HT1080 (cell line): ENCODE results near the gene RAPGEF6. TPM values are rescaled to one million over a fixed set of nuclear protein-coding genes. Genes with fewer than 3 reads are reported as not detected.

Source experiments
- DNase-seq: peaks from one replicate; pipeline ENCODE4 v3.0.0-alpha.2; 2015; ENCODE audit warnings: low read depth
- total RNA-seq: library from RNA; depleted of rRNA; stranded (reverse); fragments of >200 nt; shearing (Covaris generic); gene quantifications from 2 replicates; pipeline ENCODE4 v1.2.3, GENCODE V29; 2014

Gene RAPGEF6
- total RNA-seq, 1 experiment from 2014 or later = 10.0 TPM

- no peak for DNase-seq
Measured at GRCh38 chr5:131548176-131548575, 86.9 kb downstream of the RAPGEF6 start.

DNA sequence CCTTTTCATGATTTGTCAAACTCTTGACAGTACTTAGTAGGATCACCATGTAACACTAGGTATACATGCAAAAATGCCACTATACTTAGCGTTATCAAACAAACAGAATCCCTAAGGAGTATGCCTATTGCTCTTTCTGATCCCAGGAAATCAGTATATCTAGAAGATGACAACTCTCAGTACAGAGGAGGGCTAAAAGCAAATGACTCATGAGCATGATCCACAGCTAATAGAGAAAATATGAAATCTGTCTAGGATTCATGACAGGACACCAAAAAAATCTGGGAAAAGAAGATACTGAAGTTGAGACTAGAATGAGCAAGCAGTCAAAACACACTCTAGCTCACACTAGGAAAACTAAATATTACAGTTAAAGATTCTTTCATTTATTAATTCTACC lies 89.2 kb downstream of the RAPGEF6 start:
- DNase-seq = peak; percentile 52

DNA sequence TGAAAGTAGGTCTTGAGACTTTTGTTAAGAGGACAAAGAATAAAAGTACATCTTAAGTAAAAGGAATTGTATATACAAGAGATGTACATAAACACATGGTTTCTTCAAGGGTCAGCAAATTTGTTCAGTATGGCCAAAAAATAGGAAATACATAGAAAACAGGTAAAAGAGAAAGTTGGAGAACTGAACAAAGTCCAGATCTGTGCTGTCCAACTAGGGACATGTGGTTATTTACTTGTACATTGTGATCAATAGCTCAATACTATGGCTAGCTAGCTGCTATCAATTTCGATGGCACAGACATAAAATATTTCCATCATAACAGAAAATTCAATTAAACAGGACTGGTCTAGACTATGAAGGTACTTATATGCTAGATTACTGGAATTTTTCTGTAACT lies 92.3 kb downstream of the RAPGEF6 start:
- DNase-seq = no peak

DNA sequence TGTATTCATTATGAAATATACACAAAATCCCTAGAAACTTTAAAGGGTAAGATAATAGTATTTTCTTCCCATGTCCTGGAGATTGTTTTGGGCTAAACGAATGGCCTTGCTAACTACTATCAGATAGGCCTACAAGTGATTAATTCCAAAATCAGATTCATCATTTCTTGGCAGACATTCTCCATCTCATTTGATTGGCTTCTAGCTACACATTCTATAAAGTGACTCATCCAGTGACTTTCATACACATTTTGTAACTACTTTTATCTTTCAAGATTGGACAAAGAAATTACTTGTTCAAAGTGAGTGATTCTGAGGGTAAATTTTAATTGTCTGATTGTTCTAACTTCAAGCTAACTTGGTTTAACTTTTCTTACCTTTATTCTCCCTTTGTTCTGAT lies 93.3 kb downstream of the RAPGEF6 start:
- peak; percentile 34 for DNase-seq

GRCh38 chr5:131541071-131541470 lies 94.0 kb downstream of the RAPGEF6 start:
- peak; percentile 18 for DNase-seq

DNA sequence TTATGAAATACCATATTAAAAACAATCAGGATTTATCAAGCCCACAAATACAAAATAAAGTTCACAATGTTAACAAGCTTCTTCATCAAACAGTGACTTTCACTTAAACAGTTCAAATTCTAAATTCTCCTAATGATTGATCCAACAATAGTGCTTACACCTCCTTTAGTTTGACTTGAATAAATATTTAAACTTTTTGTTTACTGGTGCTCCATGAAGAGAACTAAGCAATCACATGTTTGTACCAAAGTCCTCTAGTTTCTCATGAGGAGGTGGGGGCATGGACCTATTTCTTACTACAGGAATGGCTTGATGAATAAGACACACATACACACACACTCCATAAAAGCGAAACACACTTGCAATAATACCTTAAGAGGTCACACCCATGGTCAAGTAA lies 95.8 kb downstream of the RAPGEF6 start:
- DNase-seq = no peak

DNA sequence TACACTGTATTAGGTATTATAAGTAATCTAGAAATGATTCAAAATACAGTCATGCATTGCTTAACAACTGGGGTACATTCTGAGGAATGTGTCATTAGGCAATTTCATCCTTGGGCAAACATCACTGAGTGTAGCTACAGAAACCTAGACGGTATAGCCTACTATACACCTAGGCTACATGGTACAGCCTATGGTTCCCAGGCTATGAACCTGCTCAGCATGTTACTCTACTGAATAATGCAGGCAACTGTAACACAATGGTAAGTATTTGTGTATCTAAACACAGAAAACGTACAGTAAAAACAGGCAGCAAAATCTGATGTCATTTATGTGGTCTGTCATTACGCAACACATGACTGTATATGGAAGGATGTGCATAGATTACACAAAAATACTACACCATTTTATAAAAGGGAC lies 96.8 kb downstream of the RAPGEF6 start:
- DNase-seq = peak; percentile 64

DNA sequence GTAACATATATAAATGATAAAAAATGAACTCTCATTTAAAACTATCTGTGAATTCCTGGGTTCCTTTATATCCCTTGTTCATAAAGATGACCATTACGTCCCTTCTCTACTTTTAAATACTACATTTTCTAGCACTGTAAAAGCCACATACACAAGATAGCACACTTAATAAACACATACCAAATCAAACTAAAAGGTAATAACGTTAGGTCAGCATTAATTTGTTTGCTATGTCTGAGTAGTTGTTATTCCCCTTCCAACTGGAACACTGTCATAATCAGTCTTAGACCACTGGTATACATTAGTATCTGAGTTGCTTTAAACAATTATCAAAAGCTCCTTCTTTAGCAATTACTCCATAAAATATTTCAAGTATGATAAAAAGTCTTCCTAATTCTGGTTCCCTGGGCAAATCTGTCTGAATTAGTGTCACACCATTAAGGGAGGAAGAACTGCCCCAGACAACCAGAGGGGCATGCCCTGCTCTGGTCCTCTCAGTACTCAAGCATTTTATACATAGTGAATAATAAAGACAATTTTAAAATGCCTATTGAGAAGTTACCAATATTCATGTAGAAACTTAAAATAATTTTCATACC lies 98.1 kb downstream of the RAPGEF6 start:
- no peak for DNase-seq

GRCh38 chr5:131536211-131536826 lies 98.7 kb downstream of the RAPGEF6 start:
- peak; percentile 21 for DNase-seq

DNA sequence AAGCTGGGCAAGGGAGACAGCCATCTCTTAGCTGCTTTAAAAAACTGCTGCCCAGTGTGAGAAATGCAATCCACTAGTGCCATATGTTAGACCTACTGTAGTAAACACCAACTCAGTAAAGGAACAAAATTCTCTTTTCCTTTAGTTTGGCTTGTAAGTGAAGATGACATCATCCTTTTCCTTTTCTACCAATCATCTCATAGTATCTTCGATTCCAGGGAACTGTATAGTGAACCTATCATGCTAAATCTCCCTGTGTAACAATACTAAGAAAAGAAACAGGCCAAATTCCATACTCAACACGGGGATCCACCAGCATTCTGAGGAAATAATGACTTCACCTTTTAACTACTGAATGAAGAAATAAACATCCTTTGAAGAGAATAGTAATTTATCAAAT lies 100.1 kb downstream of the RAPGEF6 start:
- no peak for DNase-seq

DNA sequence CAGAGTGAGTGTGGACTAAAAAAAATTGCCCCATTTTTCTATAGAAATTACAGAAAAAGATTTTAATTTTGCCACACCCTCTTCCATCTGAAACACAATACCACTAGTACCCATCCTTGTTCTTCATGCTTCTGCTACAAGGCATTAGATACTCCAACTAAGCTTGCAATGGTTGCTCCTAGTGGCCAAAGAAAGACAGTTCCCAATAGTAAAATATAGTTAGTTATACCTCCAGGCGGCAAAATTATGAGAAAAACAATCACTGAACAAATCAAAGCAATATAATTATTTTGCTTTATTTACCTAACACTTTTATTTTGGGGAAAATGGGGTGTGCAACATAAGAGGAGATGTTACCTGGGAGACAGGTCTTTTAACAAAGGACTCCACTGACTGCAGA lies 101.2 kb downstream of the RAPGEF6 start:
- DNase-seq = no peak

DNA sequence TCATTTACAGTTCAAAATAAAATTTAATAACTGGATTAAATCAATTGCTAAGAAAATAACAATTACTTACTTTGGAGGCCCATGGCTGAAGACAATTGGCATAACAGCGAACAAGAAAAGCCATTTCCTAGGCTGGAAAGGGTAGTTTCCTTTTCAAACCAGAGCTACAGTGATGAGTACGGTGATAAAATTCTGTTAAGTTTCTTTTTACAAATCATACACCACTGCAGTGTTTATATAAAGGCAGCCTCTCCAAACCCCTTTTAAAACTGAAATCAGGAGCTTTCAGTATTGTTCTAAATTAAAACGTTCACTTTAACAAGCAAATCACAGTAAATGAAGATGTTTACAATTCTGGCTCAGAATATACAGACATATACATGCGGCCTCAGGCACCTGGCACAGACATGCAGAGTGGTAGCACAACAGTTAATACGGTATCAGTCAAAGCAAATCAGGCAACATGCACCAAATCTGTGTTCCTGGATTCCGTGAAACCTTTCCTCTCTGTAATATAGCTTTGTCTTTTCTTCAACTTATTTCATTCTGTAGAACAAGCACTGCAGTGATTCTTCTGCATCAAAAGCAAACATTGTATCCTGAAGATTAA lies 102.9 kb downstream of the RAPGEF6 start:
- DNase-seq = no peak

GRCh38 chr5:131530706-131531331 lies 104.2 kb downstream of the RAPGEF6 start:
- DNase-seq = no peak

DNA sequence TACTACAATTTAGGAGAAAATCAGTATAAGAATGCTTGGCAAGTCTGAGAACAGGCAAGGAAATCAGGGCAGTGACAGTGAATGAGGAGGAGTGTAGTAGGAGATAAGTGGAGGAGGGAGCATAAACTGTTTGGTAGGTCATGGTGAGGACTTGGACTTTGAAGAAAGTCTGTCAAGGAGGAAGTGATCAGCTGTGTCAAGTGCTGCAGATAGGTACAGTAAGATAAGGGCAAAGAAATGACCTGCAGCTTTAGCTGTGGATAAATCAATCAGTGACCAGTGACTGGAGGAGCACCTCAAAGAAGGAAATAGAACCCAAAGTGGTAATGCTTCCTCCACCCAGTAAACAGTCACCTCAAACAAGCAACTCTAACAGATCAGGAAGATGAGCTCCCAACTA lies 106.3 kb downstream of the RAPGEF6 start:
- no peak for DNase-seq

- DNase-seq = no peak
Measured at GRCh38 chr5:131525805-131526204, 109.2 kb downstream of the RAPGEF6 start.

DNA sequence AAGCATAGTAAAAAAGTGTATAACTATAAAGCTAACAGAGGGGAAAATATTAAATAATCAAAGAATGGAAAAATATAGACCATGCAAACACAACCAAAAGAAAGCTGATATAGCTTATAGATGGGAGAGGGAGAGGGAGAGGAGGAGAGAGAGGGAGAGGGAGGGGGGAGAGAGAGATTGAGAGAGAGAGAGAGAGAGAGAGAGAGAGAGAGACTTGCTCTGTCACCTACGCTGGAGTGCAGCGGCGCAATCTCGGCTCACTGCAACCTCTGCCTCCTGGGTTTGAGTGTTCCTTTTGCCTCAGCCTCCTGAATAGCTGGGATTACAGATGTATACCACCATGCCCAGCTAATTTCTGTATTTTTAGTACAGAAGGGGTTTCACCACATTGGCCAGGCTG lies 110.6 kb downstream of the RAPGEF6 start:
- DNase-seq = no peak

GRCh38 chr5:131523500-131524185 lies 111.4 kb downstream of the RAPGEF6 start:
- DNase-seq = no peak

GRCh38 chr5:131521252-131521651 lies 113.8 kb downstream of the RAPGEF6 start:
- DNase-seq = peak; percentile 42

DNA sequence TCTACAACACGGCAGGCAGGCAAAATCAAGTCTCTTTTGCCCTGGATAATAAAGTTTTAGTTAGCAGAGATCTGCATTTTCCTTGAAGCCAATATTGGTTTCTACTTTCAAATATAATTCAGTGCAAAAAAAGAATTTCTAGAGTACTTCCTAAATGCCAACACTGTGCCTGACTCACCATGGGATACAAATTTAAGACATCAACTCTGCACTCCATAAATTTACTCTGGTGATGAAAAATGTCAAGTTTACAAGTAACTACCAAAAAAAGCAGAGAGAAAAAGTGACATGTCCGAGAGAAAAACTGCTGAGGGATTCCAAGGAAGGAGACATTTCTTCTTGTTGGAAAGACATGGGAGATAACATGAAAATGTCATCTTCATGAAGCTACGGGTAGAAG lies 119.7 kb downstream of the RAPGEF6 start:
- DNase-seq = no peak

DNA sequence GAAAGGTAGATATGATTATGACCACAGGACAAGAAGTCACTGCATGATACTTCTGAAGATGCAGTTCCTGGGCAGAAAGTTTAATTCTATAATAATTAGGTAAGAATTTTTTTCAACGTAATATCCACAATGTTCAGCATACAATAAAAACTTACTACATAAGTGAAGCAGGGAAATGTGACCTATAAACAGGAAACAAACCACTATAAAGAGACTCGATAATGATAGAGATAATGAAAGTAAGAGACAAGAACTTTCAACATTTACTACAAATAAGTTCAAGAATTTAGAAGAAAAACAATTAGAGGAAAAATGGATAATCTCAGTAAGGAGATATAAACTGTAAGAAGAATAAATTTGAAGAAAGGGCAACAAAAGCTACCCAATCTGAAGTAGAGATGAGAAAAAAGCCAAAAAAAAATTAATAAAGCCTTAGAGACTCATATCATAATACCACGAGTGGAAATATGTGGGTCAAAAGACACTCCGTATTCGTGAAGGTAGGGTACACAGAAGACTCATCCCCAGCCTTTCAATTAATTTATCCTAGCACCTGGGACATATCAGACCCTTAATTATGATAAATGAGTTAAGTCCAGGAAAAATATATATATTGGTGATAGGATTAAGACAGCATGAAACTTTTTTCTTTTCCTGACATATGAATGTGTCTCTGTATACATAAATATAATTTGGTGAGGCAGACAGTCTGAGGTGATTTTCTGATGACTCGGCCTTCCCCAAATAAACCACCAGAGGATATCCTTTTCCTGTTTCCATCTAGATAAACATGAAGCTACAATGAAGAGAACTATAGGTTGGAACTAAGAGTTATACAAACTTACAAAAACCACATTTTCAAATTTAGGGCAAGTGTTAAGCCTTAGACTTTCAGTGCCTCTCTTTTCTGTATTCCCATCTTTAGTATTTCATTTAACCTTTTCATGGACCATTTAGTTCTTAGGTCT lies 120.4 kb downstream of the RAPGEF6 start:
- DNase-seq = peak; percentile 71

DNA sequence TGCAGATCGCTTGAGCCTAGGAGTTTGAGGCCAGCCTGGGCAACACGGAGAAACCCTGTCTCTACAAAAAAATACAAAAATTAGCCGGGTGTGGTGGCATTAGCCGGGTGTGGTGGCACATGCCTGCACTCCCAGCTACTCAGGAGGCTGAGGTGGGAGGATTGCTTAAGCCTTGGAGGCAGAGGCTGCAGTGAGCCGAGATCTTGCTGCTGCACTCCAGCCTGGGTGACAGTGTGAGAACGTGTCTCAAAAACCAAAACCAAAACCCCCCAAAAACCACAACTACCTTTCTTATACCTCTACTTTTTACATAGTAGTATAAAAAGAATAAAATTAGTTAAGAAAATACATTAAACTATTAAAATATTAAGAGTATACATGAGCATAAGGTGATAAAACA lies 121.2 kb downstream of the RAPGEF6 start:
- no peak for DNase-seq
